ENCODE results near the gene MMP20. TPM values are rescaled to one million over a fixed set of nuclear protein-coding genes. Genes with fewer than 3 reads are reported as not detected.

Gene MMP20
- polyA plus RNA-seq, 3 donors, result not detected

- H3K9ac ChIP-seq (ENCODE audit: insufficient read depth, low read length, poor library complexity, severe bottlenecking), result no peak overlapping the region
- H3K27ac ChIP-seq (ENCODE audit: low read depth in 1 of 2, low read length in 2 of 2), result no peak overlapping the region
- H4K20me1 ChIP-seq (ENCODE audit: insufficient read depth, low read length), result no peaks in the 10 kb centered on the region
- H3K36me3 ChIP-seq (replicated peaks in 1 of 2; ENCODE audit: control insufficient read depth in 1 of 2, insufficient read depth in 2 of 2, low read length in 2 of 2), result no peaks in the 10 kb centered on the region
- intact Hi-C loops (cut with micrococcal nuclease), result no loop called here
- H3K36me3 Mint-ChIP-seq, result no peaks in the 10 kb centered on the region
- no peak overlapping the region for H3K4me3 Mint-ChIP-seq
- H3K27me3 ChIP-seq (ENCODE audit: control insufficient read depth in 2 of 2, insufficient read depth in 2 of 2, low read length in 2 of 2), result no peaks in the 10 kb centered on the region
- peaks cover 0 to 2% (median 0%) of the 10 kb centered on the region in 7 donors for H3K9me3 Mint-ChIP-seq
- no peaks in the 10 kb centered on the region for H3K9me3 ChIP-seq (replicated peaks in 1 of 2; ENCODE audit: control insufficient read depth in 1 of 2, insufficient read depth in 1 of 2, low read length in 2 of 2)
- H3K4me3 ChIP-seq (replicated peaks in 1 of 3; ENCODE audit: low read depth in 2 of 3, low read length in 3 of 3), result no peak overlapping the region
- peaks cover 2% of the 10 kb centered on the region for H3K4me1 Mint-ChIP-seq
- WGBS (ENCODE audit: insufficient coverage), result 46% methylated on average over 4 of the region's 5 CpGs
- peaks cover 0 to 4% (median 3%) of the 10 kb centered on the region in 3 donors for H3K27me3 Mint-ChIP-seq (ENCODE audit: low read depth in 3 of 3)
- DNase-seq, result no peak
- H3K27ac Mint-ChIP-seq, result no peak overlapping the region
- H3K4me1 ChIP-seq (ENCODE audit: control insufficient read depth in 1 of 2, insufficient read depth in 2 of 2, low read length in 2 of 2), result no peaks in the 10 kb centered on the region
- no peak overlapping the region for H2AFZ ChIP-seq (ENCODE audit: insufficient read depth, low read depth, low read length, poor library complexity, severe bottlenecking)
- TF ChIP-seq CTCF (IDR thresholded peaks at IDR 0.05), result no peak
- no peaks in the 10 kb centered on the region for H3K79me2 ChIP-seq (ENCODE audit: insufficient read depth, low read length)
- H3K4me2 ChIP-seq (replicated peaks; ENCODE audit: extremely low read depth, low read length, poor library complexity, severe bottlenecking), result no peak overlapping the region
Observed at GRCh38 chr11:102637731-102638130, 12.6 kb upstream of the MMP20 start.

DNA sequence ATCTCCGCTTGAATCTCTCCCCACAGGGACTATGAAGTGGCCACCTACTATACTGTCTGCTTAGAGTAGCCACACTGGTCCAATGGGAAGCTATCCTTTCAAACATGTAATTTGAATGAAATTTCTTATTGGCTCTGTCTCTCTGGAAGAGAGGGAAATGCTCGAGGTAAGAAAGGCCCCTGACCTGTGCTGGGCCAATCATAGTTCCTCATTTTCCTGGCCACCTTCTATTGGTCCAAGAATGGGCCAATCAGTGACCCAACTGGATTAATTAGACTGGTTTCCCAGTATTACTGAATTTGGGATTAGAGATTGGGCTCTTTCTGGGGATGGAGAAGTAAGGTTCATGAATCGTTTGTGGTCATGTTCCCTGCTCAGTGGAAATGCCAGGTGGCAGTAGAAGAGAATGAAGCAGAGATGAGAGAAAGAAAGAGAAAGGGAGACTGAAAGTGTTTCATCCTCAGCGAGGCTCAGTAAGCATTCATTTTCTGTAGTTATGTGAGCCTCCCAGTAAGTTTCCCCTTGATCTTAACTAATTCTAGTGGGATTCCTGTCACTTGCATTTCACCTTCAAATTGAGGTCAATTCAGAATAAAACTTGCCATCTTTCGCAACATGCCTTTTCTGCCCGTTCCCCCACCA lies 8.4 kb upstream of the MMP20 start:
- Mint-ChIP-seq H3K9me3 (peaks cover 0 to 2% (median 0%) of the 10 kb centered on the region in 7 donors), H3K27me3 (ENCODE audit: low read depth in 3 of 3) (peaks cover 0 to 2% (median 2%) of the 10 kb centered on the region in 3 donors), H3K27ac (no peak overlapping the region), H3K4me3 (no peak overlapping the region), H3K36me3 (no peaks in the 10 kb centered on the region), H3K4me1 (peaks cover 2% of the 10 kb centered on the region)
- H3K4me3 ChIP-seq (replicated peaks in 1 of 3; ENCODE audit: low read depth in 2 of 3, low read length in 3 of 3), result no peak overlapping the region
- H3K27me3 ChIP-seq (ENCODE audit: control insufficient read depth in 2 of 2, insufficient read depth in 2 of 2, low read length in 2 of 2), result no peaks in the 10 kb centered on the region
- H3K36me3 ChIP-seq (replicated peaks in 1 of 2; ENCODE audit: control insufficient read depth in 1 of 2, insufficient read depth in 2 of 2, low read length in 2 of 2), result no peaks in the 10 kb centered on the region
- H3K9ac ChIP-seq (ENCODE audit: insufficient read depth, low read length, poor library complexity, severe bottlenecking), result no peak overlapping the region
- WGBS (ENCODE audit: insufficient coverage), result 59% methylated on average over 3 of the region's 6 CpGs
- H3K9me3 ChIP-seq (replicated peaks in 1 of 2; ENCODE audit: control insufficient read depth in 1 of 2, insufficient read depth in 1 of 2, low read length in 2 of 2), result no peaks in the 10 kb centered on the region
- TF ChIP-seq CTCF (IDR thresholded peaks at IDR 0.05), result no peak
- H3K4me2 ChIP-seq (replicated peaks; ENCODE audit: extremely low read depth, low read length, poor library complexity, severe bottlenecking), result no peak overlapping the region
- intact Hi-C loops (cut with micrococcal nuclease), result no loop called here
- no peaks in the 10 kb centered on the region for H4K20me1 ChIP-seq (ENCODE audit: insufficient read depth, low read length)
- H3K4me1 ChIP-seq (ENCODE audit: control insufficient read depth in 1 of 2, insufficient read depth in 2 of 2, low read length in 2 of 2), result no peaks in the 10 kb centered on the region
- DNase-seq, result no peak
- H3K79me2 ChIP-seq (ENCODE audit: insufficient read depth, low read length), result no peaks in the 10 kb centered on the region
- H2AFZ ChIP-seq (ENCODE audit: insufficient read depth, low read depth, low read length, poor library complexity, severe bottlenecking), result no peak overlapping the region
- H3K27ac ChIP-seq (ENCODE audit: low read depth in 1 of 2, low read length in 2 of 2), result no peak overlapping the region

Data from CD14-positive monocyte (primary cell).